ENCODE results near the gene AFF3.

AFF3 gene

GRCh38 chr2:99545066-99545465, 597.3 kb downstream of the AFF3 start:
- TF ChIP-seq TCF4 (CRISPR knock-in tag; IDR thresholded peaks at IDR 0.05; ENCODE audit: borderline replicate concordance) (no peak), TOX (CRISPR knock-in tag; IDR thresholded peaks at IDR 0.05; ENCODE audit: borderline replicate concordance) (no peak), ISL1 (CRISPR knock-in tag; IDR thresholded peaks at IDR 0.05) (no peak), GLIS3 (CRISPR knock-in tag; IDR thresholded peaks at IDR 0.05) (no peak), ARNTL (CRISPR knock-in tag; IDR thresholded peaks at IDR 0.05; ENCODE audit: borderline replicate concordance, low read depth) (no peak), SNAI2 (CRISPR knock-in tag; IDR thresholded peaks at IDR 0.05) (no peak), ZFP30 (CRISPR knock-in tag; IDR thresholded peaks at IDR 0.05) (no peak), BACH2 (CRISPR knock-in tag; IDR thresholded peaks at IDR 0.05; ENCODE audit: borderline replicate concordance) (no peak), RARB (CRISPR knock-in tag; IDR thresholded peaks at IDR 0.05) (no peak), ZC3H10 (CRISPR knock-in tag; IDR thresholded peaks at IDR 0.05) (no peak), CSDC2 (CRISPR knock-in tag; IDR thresholded peaks at IDR 0.05) (no peak), ESRRG (CRISPR knock-in tag; IDR thresholded peaks at IDR 0.05) (no peak), ZNF8 (CRISPR knock-in tag; IDR thresholded peaks at IDR 0.05) (no peak), ZNF565 (CRISPR knock-in tag; conservative IDR thresholded peaks at IDR 0.05; ENCODE audit: low read depth) (no peak), CSRNP3 (CRISPR knock-in tag; IDR thresholded peaks at IDR 0.05) (no peak)
- TF ChIP-seq, protein P1, sequence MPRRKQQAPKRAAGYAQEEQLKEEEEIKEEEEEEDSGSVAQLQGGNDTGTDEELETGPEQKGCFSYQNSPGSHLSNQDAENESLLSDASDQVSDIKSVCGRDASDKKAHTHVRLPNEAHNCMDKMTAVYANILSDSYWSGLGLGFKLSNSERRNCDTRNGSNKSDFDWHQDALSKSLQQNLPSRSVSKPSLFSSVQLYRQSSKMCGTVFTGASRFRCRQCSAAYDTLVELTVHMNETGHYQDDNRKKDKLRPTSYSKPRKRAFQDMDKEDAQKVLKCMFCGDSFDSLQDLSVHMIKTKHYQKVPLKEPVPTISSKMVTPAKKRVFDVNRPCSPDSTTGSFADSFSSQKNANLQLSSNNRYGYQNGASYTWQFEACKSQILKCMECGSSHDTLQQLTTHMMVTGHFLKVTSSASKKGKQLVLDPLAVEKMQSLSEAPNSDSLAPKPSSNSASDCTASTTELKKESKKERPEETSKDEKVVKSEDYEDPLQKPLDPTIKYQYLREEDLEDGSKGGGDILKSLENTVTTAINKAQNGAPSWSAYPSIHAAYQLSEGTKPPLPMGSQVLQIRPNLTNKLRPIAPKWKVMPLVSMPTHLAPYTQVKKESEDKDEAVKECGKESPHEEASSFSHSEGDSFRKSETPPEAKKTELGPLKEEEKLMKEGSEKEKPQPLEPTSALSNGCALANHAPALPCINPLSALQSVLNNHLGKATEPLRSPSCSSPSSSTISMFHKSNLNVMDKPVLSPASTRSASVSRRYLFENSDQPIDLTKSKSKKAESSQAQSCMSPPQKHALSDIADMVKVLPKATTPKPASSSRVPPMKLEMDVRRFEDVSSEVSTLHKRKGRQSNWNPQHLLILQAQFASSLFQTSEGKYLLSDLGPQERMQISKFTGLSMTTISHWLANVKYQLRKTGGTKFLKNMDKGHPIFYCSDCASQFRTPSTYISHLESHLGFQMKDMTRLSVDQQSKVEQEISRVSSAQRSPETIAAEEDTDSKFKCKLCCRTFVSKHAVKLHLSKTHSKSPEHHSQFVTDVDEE (CRISPR knock-in tag; IDR thresholded peaks at IDR 0.05): no peak
- peak; percentile 69 for ATAC-seq

DNA sequence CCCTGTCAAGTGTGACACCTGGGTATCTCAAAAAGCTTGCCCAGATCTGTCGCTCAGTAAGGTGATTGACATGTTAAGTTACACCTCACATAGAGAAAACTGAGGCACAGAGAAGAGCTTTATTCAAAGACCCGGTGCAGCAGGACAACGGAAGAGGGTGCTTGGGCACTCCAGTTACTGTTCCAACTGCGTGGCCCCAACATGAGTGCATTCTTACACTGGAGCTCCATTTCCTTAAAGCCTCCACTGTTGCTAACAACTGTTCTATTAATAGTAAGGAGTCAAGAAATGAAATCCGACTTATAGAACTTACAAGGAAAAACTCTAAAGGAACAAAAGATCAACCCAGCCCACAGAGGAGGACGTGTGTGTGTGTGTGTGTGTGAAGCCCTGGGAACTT, 597.8 kb downstream of the AFF3 start:
- ATAC-seq: no peak
- TF ChIP-seq BACH2 (CRISPR knock-in tag; IDR thresholded peaks at IDR 0.05; ENCODE audit: borderline replicate concordance) (no peak), ZC3H10 (CRISPR knock-in tag; IDR thresholded peaks at IDR 0.05) (no peak), ZFP30 (CRISPR knock-in tag; IDR thresholded peaks at IDR 0.05) (no peak), ARNTL (CRISPR knock-in tag; IDR thresholded peaks at IDR 0.05; ENCODE audit: borderline replicate concordance, low read depth) (no peak), ISL1 (CRISPR knock-in tag; IDR thresholded peaks at IDR 0.05) (no peak), CSRNP3 (CRISPR knock-in tag; IDR thresholded peaks at IDR 0.05) (no peak), TCF4 (CRISPR knock-in tag; IDR thresholded peaks at IDR 0.05; ENCODE audit: borderline replicate concordance) (no peak), PPARA (CRISPR knock-in tag; IDR thresholded peaks at IDR 0.05; ENCODE audit: borderline replicate concordance) (no peak), ZFP3 (CRISPR knock-in tag; IDR thresholded peaks at IDR 0.05) (no peak), ESRRG (CRISPR knock-in tag; IDR thresholded peaks at IDR 0.05) (no peak)
- TF ChIP-seq, protein P2, sequence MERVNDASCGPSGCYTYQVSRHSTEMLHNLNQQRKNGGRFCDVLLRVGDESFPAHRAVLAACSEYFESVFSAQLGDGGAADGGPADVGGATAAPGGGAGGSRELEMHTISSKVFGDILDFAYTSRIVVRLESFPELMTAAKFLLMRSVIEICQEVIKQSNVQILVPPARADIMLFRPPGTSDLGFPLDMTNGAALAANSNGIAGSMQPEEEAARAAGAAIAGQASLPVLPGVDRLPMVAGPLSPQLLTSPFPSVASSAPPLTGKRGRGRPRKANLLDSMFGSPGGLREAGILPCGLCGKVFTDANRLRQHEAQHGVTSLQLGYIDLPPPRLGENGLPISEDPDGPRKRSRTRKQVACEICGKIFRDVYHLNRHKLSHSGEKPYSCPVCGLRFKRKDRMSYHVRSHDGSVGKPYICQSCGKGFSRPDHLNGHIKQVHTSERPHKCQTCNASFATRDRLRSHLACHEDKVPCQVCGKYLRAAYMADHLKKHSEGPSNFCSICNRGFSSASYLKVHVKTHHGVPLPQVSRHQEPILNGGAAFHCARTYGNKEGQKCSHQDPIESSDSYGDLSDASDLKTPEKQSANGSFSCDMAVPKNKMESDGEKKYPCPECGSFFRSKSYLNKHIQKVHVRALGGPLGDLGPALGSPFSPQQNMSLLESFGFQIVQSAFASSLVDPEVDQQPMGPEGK (CRISPR knock-in tag; IDR thresholded peaks at IDR 0.05; ENCODE audit: borderline replicate concordance): no peak
- TF ChIP-seq, protein P1 (CRISPR knock-in tag; IDR thresholded peaks at IDR 0.05): no peak

- TF ChIP-seq ARNTL (CRISPR knock-in tag; IDR thresholded peaks at IDR 0.05; ENCODE audit: borderline replicate concordance, low read depth): no peak
- 0 out of 2 replicates have a peak, but pooled peaks have one; percentile 35 for TF ChIP-seq ISL1 (CRISPR knock-in tag; IDR thresholded peaks at IDR 0.05)
- no peak for ATAC-seq
These were observed 599.1 kb downstream of the AFF3 start for GRCh38 chr2:99543247-99543646.

Data from SK-N-SH treated with all-trans-retinoic acid at 6 μM for 48 hours (cell line).